ENCODE results near the gene KRT86.
"Not testable (repeated sequence)": the region's sequence is repeated elsewhere in the genome, so short reads cannot be mapped to it uniquely, and the experiment has no call there.

The KRT86 gene

DNA sequence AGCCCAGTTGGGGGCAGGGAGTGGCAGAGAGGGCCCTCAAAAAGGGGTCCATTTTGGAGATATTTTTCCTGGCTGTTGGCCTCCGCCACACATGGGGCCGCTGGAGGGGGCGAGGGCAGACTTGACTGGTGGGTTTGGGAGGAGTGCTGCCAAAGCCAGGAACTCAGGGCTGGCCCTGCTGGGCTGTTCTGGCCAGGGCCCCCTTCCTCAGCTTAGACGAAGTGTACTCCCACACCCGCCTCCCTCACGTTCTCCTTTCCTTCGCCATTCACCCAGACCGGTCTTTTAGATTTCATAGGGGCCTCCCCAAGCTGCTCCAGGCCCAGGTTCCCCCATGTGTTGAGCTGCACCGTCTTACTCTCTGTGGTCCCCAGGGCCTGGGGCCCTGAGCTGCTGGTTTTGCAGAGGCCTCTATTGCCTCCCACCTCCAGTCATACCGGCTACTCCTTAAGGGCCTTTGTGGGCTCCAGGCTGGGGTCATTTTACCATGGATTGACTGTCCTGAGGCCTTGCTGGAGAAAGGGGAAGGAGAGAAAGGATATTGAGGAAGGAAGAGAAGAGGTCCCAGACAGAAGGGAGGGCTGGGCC, 40.1 kb upstream of the KRT86 start:
- no peaks in the 10 kb centered on the region for H3K36me3 Mint-ChIP-seq
- peaks cover 36% of the 10 kb centered on the region for H3K27me3 Mint-ChIP-seq
- no peaks in the 10 kb centered on the region for H3K9me3 Mint-ChIP-seq
- DNase-seq (ENCODE audit: low spot score in 2 of 2) = no peak
- no peak for ATAC-seq (ENCODE audit: low read depth)
- H3K27ac Mint-ChIP-seq = no peak overlapping the region
- no peaks in the 10 kb centered on the region for H3K4me1 Mint-ChIP-seq
- H3K4me3 Mint-ChIP-seq = no peak overlapping the region

DNA sequence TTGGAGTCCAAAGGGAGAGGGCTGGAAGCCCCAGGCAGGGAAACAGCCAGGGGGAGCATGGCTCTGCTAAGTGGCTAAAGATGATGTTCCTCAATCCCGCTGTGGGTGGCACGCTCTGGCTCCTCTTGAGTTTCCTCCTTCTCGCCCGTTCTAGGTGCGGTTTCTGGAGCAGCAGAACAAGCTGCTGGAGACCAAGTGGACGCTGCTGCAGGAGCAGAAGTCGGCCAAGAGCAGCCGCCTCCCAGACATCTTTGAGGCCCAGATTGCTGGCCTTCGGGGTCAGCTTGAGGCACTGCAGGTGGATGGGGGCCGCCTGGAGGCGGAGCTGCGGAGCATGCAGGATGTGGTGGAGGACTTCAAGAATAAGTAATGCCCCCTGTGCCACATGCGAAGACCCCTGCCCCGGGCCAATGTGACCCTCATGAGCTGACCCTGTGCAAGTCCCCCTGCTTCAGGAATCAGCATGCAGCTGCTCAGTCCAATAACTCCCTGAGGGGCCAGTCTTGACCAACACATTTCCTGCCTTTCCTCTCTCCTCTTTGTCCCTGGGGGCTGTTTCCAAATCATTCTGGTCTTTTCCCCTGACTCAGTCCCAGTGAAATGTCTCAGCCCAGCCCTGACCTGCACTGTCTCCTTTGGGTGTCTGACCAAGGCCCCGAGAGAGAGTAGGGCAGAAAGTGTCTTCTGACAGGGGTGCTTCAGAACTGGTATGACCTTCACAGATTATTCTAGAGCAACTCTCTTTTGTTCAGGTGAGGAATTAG, 39.3 kb upstream of the KRT86 start:
- H3K4me1 Mint-ChIP-seq = no peaks in the 10 kb centered on the region
- H3K27ac Mint-ChIP-seq = no peak overlapping the region
- peaks cover 30% of the 10 kb centered on the region for H3K27me3 Mint-ChIP-seq
- no peak for ATAC-seq (ENCODE audit: low read depth)
- no peaks in the 10 kb centered on the region for H3K9me3 Mint-ChIP-seq
- no peak overlapping the region for H3K4me3 Mint-ChIP-seq
- DNase-seq (ENCODE audit: low spot score in 2 of 2) = no peak
- H3K36me3 Mint-ChIP-seq = no peaks in the 10 kb centered on the region

DNA sequence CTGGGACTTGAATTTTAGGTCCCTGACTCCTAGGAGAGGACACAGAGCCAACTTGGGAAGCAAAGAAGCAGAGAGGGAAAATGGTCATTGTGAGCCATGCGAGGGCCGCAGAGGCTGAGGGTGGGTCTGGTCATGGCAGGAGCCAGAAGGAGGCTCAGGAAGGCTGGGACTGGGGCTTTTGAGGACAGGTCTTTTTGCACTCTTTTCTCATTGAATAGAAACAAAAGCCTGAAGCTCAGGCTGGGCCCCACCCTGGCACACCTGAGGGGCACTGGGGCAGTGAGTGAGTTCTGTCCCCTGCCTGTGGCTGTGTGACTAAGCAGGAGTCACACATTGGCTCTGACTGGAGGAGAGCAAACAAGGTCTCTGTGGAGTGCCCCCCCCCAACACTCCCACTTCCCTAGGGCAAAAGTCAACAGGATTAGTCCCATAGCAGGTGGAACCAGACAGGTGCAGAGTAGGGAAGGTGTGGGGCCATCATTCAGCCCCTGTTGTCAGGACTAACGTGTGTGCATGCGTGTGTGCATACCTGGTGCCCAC, 38.6 kb upstream of the KRT86 start:
- Mint-ChIP-seq H3K36me3 (no peaks in the 10 kb centered on the region), H3K4me1 (no peaks in the 10 kb centered on the region), H3K27me3 (peaks cover 26% of the 10 kb centered on the region), H3K4me3 (no peak overlapping the region), H3K9me3 (no peaks in the 10 kb centered on the region), H3K27ac (no peak overlapping the region)
- DNase-seq (ENCODE audit: low spot score in 2 of 2) (no peak), ATAC-seq (ENCODE audit: low read depth) (no peak)

DNA sequence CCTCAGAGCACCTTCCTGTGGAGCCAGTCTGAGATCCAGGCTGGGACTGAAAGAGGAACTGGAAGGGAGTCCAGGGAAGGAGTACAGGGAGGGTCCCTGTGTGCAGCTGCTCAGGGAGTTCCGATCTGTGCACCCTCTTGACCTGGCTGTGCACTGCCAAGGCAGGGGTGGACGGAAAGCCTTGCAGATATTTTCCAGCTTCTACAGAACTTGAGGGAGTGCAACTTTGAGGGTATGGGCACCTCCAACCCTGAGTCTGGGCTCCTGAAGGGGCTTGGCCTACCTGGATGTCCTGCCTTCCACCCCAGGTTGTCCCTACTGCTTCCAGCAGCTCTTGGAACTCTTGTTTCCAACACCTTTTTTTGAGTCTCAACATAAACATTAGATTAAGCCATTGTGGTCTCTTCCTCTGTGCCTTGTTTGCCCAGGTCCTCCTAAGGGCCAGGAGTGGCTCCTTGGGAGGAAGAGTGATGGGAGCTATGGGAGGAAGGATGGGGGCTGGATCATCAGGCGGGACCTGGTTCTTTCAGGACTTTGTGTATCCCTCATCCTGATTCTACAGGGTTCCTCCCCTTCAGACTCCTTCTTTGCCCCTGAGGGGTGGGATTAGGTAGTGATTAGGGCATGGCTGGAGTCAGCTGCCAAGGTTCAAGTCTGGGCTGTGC, 37.9 kb upstream of the KRT86 start:
- no peak for DNase-seq (ENCODE audit: low spot score in 2 of 2)
- H3K4me3 Mint-ChIP-seq = no peak overlapping the region
- no peaks in the 10 kb centered on the region for H3K9me3 Mint-ChIP-seq
- no peaks in the 10 kb centered on the region for H3K36me3 Mint-ChIP-seq
- no peak for ATAC-seq (ENCODE audit: low read depth)
- no peaks in the 10 kb centered on the region for H3K4me1 Mint-ChIP-seq
- H3K27me3 Mint-ChIP-seq = peaks cover 24% of the 10 kb centered on the region
- H3K27ac Mint-ChIP-seq = no peak overlapping the region

DNA sequence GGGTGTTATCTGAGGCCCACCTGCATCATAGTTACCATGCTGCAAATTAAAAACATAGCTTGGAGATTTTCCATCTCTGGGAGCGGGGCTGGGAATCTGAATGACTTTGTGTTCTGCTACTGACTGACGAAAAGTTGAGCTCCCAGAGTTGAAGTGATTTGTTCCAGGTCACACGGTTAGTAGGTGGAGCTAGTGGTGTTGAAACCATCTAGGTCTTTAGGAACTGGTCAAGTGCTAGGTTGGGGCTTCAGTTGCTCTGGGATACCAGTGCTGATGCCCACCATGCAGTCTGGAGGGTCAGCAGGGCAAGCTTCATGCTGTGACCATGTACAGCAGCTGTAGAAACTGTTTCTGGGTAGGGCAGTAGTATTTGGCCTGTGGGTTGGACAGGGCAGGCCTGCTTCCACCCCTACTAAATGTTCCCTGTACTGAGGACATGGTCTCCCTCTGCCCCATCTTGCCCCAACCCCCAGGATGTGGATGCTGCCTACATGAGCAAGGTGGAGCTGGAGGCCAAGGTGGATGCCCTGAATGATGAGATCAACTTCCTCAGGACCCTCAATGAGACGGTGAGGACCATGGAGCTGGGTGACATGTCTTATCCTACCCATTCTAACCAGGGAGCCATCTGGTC, 36.1 kb upstream of the KRT86 start:
- Mint-ChIP-seq H3K4me3 (no peak overlapping the region), H3K27ac (no peak overlapping the region)
- no peak for DNase-seq (ENCODE audit: low spot score in 2 of 2)

DNA sequence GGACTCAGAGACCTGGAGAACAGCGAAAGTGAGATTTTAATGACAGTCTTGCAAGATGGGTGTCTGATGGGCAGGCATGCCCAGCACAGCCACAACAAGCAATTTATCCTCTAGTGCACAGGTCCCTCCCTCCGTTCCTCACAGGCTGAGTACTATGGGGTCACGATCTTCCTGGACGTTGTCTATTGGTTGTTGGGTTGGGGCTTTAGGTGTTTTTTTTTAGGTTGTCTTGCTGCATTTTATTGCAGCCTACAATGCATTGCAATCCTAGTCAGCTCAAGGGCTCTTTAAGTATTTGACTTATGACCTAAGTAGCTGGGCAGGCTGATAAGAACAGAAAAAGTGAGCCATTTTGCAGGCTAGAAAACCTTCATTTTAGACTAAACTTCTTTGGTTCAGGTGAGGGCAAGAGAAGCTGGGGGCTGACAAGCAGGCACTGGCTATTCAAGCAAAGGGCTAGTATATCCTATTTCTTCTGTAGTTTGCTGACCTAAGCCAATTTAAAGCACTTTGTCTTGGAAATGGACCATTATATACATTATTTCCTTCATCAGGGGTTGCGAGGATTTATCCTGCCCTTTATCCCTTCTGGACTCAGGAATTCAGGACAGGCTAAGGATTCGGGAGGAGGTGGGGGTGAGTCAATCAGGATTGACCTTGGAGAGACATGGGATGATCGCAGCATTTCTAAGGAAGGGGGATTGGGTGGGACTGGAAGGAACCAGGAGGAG, 35.4 kb upstream of the KRT86 start:
- H3K36me3 Mint-ChIP-seq = no peaks in the 10 kb centered on the region
- H3K27me3 Mint-ChIP-seq = peaks cover 16% of the 10 kb centered on the region
- ATAC-seq (ENCODE audit: low read depth) (no peak), DNase-seq (ENCODE audit: low spot score in 2 of 2) (no peak)
- H3K9me3 Mint-ChIP-seq = no peaks in the 10 kb centered on the region
- no peak overlapping the region for H3K4me3 Mint-ChIP-seq
- peaks cover 5% of the 10 kb centered on the region for H3K4me1 Mint-ChIP-seq
- no peak overlapping the region for H3K27ac Mint-ChIP-seq

More for the DNA sequence above, 36.1 kb upstream of the KRT86 start:
- peaks cover 16% of the 10 kb centered on the region for H3K27me3 Mint-ChIP-seq
- ATAC-seq (ENCODE audit: low read depth) = no peak
- H3K9me3 Mint-ChIP-seq = no peaks in the 10 kb centered on the region
- no peaks in the 10 kb centered on the region for H3K36me3 Mint-ChIP-seq
- no peaks in the 10 kb centered on the region for H3K4me1 Mint-ChIP-seq

DNA sequence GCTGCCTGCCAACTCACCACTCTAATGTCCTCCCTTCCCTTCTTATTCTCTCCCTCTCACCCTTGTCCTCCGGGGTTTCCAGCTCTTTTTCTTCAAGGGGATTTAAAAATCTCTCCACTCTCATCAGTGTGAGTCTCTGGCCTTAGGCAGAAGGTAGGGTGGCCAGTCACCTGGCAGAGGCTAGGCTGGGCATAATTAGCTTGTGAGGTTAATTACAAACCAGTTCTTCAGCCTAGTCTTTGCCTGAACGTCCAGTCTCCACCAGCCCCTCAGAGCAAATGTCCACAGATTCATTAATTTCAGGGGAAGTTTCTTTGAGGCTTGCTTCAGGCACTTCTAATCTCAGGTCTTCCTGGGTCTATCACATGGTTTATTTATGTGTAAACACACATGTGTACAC, 34.7 kb upstream of the KRT86 start:
- H3K4me3 Mint-ChIP-seq = no peak overlapping the region
- H3K4me1 Mint-ChIP-seq = peaks cover 9% of the 10 kb centered on the region
- no peaks in the 10 kb centered on the region for H3K9me3 Mint-ChIP-seq
- H3K36me3 Mint-ChIP-seq = no peaks in the 10 kb centered on the region
- H3K27me3 Mint-ChIP-seq = peaks cover 11% of the 10 kb centered on the region
- H3K27ac Mint-ChIP-seq = no peak overlapping the region
- ATAC-seq (ENCODE audit: low read depth) = no peak
- no peak for DNase-seq (ENCODE audit: low spot score in 2 of 2)

DNA sequence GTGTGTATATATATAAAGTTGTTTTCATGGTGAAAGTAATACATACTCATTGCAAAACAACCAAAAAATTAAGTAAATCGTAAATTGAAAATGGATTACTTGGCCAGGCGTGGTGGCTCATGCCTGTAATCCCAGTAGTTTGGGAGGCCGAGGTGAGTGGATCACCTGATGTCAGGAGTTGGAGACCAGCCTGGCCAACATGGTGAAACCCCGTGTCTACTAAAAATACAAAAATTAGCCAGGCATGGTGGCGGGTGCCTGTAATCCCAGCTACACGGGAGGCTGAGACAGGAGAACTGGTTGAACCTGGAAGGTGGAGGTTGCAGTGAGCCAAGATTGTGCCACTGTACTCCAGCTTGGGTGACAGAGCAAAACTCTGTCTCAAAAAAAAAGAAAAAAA, 34.2 kb upstream of the KRT86 start:
- H3K27ac Mint-ChIP-seq; H3K4me3 Mint-ChIP-seq; H3K9me3 Mint-ChIP-seq; ATAC-seq (ENCODE audit: low read depth); DNase-seq (ENCODE audit: low spot score in 2 of 2); H3K4me1 Mint-ChIP-seq; H3K36me3 Mint-ChIP-seq: not testable (repeated sequence)
- peaks cover 11% of the 10 kb centered on the region for H3K27me3 Mint-ChIP-seq

DNA sequence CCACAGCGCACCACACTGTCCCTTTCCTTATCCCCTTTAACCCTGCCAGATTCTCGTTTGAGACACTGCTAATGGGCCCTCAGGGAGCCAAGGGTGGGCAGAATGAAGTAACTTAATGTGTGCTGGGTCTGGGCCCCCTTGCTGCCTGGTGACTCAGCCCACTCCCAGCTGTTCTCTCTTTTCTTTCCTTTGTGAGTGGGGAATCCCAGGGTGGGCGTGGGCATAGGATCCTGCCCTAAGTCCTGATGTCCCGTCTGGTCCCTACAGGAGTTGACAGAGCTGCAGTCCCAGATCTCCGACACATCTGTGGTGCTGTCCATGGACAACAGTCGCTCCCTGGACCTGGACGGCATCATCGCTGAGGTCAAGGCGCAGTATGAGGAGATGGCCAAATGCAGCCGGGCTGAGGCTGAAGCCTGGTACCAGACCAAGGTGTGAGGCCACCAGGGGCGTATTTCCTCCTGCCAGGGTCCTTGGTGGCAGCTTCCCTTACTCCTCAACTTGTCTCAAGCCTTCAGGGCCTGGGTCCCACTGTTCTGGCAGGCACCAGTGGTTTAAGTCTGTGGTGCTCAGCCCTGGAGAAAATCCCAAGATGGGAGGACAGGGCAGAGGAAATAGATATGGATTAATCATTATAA, 33.1 kb upstream of the KRT86 start:
- H3K4me1 Mint-ChIP-seq = peaks cover 9% of the 10 kb centered on the region
- H3K9me3 Mint-ChIP-seq = no peaks in the 10 kb centered on the region
- DNase-seq (ENCODE audit: low spot score in 2 of 2) = no peak
- peaks cover 10% of the 10 kb centered on the region for H3K27me3 Mint-ChIP-seq
- ATAC-seq (ENCODE audit: low read depth) = no peak
- no peak overlapping the region for H3K27ac Mint-ChIP-seq
- no peak overlapping the region for H3K4me3 Mint-ChIP-seq
- H3K36me3 Mint-ChIP-seq = no peaks in the 10 kb centered on the region

DNA sequence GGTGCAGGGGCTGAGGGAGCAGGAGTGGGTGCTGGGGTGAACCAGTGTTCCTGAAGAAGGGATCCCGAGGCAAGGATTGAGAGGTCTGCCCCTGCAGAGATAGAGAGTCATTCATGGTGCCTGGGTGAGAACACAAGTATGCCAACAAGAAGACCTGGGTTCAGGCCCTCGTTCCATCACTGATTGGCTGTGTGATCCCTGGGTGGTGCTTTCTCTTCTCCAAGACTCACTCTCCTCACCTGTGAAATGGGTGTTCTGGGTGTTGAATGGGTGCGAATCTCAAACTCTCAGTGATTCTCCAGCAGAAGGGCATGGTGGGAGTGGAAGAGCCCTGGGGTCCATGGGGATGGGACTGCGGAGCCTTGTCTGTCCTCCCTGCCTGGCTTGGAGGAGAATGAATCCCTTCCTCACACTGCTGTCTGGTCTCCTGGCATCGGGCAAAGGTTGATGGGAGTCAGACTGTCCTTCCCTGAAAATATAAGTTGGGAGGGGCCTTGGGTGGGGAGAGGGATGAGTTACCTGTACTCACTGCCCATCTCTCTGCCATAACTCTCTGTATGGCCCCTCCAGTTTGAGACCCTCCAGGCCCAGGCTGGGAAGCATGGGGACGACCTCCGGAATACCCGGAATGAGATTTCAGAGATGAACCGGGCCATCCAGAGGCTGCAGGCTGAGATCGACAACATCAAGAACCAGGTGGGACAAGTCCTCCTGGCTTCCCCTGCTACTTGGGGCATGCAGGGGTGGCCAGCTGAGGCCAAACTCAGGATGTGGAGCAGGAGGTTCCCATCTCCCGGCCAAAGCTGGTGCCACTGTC, 31.8 kb upstream of the KRT86 start:
- Mint-ChIP-seq H3K4me1 (peaks cover 9% of the 10 kb centered on the region), H3K4me3 (no peak overlapping the region), H3K27ac (no peak overlapping the region), H3K36me3 (no peaks in the 10 kb centered on the region), H3K9me3 (no peaks in the 10 kb centered on the region), H3K27me3 (peaks cover 10% of the 10 kb centered on the region)
- DNase-seq (ENCODE audit: low spot score in 2 of 2) (no peak), ATAC-seq (ENCODE audit: low read depth) (no peak)

DNA sequence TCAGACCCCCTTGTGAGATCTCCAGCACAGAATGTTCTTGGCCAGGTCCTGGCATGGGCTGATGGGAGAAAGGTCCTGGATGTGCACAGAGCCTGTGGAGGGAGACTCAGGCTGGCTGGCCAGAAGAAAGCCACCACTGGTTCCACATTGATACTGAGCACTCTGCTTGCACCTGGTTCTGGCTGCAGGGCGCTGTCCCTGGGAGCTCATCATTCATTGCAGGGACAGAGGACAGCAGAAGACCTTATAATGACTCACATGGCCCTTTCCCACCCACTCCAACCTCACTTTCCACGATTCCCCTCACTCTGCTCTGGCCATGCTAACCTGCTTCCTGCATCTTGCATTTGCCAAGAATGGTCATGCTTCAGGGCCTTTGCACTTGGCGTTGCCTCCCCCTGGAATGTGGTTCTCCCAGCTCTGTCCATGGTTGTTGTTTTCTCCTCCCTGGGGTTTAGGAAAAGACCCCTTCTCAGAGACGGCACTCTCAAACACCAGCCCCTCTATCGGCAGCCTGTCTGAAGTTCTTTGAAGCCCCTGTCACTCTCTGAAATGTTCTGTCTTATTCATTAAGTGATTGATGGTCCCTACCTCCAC, 31.1 kb upstream of the KRT86 start:
- ATAC-seq (ENCODE audit: low read depth) (no peak), DNase-seq (ENCODE audit: low spot score in 2 of 2) (no peak)
- Mint-ChIP-seq H3K9me3 (no peaks in the 10 kb centered on the region), H3K4me1 (peaks cover 9% of the 10 kb centered on the region), H3K4me3 (no peak overlapping the region), H3K27ac (no peak overlapping the region), H3K36me3 (no peaks in the 10 kb centered on the region), H3K27me3 (peaks cover 16% of the 10 kb centered on the region)

DNA sequence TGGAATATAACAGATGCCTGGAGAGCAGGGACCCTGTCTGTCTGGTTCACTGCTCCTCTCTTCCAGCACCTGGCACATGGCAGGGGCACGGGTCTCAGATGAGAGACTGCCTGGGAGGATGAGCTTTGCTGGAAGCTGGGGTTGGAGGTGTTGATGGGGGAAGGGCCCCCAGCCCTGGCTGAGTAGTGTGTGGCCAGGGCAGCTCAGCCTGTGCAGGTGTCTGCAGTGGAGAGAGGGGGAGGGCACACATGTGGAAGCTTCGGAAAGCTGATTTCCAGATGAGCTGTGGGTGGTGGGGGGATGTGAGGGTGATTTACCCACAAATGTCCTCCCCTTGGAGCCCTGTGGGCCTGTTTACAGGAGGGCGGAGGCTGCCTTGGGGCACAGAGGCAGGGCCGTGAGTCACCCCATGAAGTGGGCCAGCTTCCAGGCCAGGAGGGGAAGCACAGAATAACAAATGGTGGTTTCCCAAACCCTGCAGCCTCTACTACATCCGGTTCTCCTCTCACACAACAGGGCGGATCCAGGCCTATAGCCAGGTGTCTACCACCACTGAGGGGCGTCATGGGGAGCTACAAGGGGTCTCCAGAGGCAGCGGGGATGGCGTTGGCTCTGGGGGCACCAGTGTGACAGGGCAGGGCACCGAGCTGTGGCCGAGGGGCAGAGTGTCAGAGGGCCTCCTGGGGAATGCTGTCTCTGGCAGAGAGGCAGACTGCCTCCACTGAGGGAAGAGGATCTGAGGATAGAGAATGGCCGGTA, 30.4 kb upstream of the KRT86 start:
- H3K27me3 Mint-ChIP-seq = peaks cover 16% of the 10 kb centered on the region
- no peaks in the 10 kb centered on the region for H3K36me3 Mint-ChIP-seq
- DNase-seq (ENCODE audit: low spot score in 2 of 2) (no peak), ATAC-seq (ENCODE audit: low read depth) (peak; percentile 85)
- no peak overlapping the region for H3K4me3 Mint-ChIP-seq
- no peaks in the 10 kb centered on the region for H3K9me3 Mint-ChIP-seq
- no peak overlapping the region for H3K27ac Mint-ChIP-seq
- peaks cover 9% of the 10 kb centered on the region for H3K4me1 Mint-ChIP-seq
